ENCODE results near the gene NTMT1.
"Not testable (repeated sequence)": the region's sequence is repeated elsewhere in the genome, so short reads cannot be mapped to it uniquely, and the experiment has no call there.

The NTMT1 gene

DNA sequence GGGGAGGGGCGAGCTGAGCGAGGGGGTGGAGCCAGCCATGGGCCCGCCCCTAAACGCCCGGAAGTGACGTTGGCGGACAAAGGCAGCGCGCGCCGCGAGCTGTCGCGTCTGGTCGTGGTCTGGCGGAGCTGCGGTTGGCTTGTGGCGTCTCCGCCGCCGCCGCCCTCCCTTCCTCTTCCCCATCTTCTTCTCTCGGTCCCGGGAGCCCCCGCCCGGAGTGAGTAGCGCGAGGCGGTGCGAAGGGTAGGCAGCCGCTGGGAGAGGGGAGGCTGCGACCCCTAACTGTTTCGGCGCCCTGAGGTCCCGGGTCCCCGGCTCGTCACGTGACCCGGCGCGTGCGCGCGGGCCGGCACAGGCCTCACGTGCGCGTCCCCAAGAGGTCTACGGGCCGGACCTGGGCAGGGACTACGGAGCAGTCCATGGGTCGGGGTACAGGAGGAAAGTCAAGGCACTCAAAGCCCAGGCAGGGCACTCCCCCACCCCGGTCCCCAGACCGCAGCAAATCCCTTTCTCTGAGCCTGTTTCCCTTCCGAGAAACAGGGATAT is at the start of gene NTMT1:
Gene NTMT1 (plus strand): TSS at position 85 of the 546 bp plus-strand sequence. CDS start 6,541 bp downstream, outside the sequence.
- no peak for DNase-seq (ENCODE audit: low read depth)

DNA sequence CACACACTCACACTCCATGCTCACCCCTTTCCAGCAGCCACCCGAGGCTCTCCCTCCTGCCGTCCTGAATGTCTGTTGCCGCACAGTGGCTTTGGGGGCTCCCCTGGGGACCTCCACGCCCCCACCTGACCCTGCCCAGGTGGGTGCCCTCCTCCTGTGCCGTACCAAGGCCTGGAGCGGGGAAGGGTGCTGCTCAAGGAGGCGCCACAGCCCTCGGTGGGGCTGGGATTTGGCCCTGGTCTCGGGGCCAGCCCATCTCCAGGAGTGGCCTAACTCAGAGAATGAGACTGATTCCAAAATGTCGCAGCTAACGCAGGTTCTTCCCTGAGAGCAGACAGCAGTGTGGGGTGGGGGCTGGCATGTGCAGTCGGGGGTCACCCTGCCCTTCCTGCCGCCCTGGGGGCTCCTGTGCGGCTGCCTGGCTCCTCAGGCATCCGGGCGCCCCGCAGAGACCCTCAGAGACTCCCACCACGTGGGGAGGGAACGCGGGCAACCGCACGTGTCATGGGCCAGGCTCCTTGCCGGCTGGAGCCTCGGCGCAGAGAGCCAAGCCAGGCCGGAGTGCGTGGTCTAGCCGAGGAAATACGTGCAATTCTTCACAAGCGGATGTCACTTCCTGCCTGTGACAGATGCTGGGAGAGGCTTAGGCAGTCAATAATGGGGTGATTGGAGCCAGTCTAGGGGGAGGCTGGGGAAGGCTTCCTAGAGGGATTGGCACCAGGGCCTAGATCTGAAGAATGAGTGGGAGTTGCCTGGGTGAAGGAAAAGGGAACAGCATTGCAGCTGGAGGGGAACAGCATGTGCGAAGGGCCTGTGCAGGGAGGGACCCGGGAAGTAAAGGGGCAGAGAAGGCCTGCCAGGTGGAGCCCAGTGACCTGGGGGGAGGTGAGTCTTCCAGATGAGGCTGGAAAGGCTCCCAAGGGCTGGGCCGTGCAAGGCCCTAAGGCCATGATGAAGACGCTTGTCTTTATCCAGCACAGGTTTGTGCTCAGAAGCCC is 49.1 kb upstream of the NTMT1 start:
- DNase-seq (ENCODE audit: low read depth), result peak; percentile 47

More for the DNA sequence above, at the start of gene NTMT1:
- H3K4me3 ChIP-seq (ENCODE audit: low read depth, low read length), result peak within 1 kb of the TSS; percentile 86

DNA sequence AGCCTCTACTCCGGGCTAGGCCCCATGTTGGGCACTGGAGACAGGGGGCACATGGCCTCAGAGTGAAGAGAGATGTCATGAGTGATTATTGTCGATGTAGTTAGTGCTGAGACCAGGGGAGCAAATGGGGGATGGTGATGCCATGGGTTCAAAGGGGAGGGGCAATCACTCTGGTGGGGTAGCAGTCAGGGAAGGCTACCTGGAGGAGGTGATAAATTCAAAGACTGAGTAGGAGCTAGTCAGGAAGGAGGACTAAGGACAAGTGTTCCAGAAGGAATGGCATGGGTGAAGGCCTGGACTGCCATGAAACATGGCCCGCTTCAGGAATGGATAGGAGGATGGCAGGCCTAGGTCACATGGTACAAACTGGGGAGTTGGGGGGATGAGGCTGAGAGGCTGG is 46.7 kb upstream of the NTMT1 start:
- DNase-seq (ENCODE audit: low read depth), result no peak
- H3K4me3 ChIP-seq (ENCODE audit: low read depth, low read length), result no peak overlapping the region

More for the DNA sequence above, 49.1 kb upstream of the NTMT1 start:
- no peak overlapping the region for H3K4me3 ChIP-seq (ENCODE audit: low read depth, low read length)

DNA sequence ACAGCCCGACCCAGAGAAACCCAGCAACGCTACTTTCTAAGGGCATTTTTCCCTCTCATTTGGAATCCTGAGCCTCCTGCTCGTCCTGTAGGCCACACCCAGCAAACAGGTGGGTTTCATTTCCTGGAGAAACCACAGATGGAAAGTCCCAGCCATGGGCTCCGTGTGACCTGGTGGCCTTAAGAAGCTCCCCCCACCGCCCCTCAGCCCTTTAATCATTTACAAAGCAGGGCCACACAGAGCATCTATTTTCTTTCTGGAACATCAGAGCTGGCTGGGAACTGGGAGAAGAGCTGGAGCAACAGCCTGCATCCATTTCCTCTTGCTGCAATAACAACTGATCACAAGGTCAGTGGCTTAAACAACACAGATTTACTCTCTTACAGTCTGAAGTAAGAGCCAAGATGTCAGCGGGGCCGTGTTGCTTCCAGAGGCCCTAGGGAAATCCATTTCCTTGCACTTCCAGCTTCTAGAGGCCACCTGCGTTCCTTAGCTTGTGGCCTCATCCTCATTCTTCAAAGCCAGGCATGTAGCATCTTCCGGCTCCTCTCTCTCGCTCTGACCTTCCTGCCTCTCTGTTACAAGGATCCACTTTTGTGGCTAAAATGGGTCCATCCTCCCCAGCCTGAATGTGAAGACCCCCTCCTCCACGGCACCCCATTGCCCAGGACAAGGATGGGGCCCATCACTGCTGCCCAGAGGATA is 45.6 kb upstream of the NTMT1 start:
- no peak overlapping the region for H3K4me3 ChIP-seq (ENCODE audit: low read depth, low read length)
- DNase-seq (ENCODE audit: low read depth), result no peak

DNA sequence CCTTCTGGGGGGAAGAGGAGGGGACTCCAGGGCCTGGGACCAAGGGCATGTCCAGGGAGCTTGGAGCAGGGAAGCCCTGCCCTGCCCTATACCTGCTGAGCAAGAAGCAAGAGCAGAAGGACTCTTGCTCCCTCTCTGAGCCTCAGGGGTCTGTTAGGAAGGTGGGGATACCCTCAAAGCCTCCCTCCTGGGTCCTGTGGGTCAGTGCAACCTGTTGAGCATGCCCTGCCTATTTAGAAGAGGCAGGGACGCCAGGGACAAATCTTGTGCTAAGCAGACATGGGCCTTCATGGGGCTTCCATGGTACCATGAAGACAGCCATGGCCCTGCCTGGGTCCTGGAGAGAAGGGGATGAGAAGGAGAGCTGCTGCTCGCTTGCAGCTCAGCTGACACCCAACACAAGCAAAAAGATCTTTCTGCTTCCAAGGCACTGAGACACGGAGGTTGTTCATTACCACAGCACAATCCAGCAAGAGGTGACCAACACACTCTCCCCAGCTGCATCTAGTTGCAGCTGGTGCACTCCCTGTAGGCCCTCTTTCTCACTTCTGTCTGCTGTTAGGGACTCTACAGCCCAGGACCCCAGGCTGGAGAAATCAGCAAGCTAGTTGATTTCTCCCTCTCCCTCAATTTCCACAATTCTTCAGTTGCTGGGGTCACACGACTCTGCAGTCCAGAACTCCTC is 44.3 kb upstream of the NTMT1 start:
- H3K4me3 ChIP-seq (ENCODE audit: low read depth, low read length), result no peak overlapping the region
- no peak for DNase-seq (ENCODE audit: low read depth)

DNA sequence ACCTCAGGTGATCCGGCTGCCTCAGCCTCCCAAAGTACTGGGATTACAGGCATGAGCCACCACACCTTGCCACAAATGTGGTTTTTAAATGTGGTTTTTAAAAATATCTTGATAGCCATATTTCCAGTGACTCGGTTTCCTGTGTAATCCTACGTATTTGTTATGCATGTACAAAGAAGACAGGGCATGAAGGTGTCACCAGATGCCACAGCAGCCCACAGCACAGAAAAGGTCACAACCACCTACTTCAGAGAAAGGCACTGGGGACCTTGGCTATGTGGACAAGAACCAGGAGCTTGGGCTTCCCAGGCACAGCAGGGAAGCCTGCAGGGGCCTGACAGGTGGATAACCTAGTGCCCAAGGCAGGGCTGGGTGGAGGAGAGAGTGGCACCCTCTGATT is 43.1 kb upstream of the NTMT1 start:
- no peak overlapping the region for H3K4me3 ChIP-seq (ENCODE audit: low read depth, low read length)
- no peak for DNase-seq (ENCODE audit: low read depth)

DNA sequence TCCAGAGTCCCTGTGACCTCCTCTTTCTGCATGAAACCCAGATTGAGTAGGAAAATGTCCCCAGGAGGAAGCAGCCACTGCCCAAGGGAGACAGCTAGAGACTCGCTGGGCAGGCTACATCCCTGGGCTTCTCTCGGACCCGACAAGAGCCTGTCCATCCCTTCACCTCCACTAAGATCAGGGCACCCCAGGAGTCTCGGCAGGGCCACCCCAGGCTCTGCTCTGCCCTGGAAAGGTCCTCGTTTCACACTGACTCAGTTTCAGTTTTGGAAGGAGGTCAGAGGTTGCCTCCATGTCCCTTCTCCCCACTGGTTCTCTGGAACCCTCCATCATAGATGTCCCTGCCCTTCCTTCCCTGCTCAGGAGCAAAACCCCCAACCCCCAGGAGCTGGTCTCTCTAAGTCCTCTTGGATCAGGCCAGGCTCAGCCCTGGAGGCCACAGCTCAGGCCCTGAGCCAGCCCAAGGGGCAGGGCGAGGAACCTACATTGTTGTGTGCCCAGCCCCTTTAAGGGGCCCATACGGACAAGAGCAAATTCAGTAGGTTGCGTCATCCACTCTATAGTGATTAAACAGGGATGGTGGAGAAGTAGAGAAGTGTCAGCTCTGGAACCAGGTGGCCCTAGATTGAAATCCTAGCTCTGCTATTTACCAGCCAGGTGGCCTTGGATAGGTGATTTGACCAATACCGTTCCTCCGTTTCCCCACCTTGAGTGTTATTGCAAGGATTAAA is 42.5 kb upstream of the NTMT1 start:
- no peak for DNase-seq (ENCODE audit: low read depth)
- H3K4me3 ChIP-seq (ENCODE audit: low read depth, low read length), result no peak overlapping the region

GRCh38 chr9:129584136-129584535 is 41.8 kb upstream of the NTMT1 start:
- DNase-seq (ENCODE audit: low read depth), result peak; percentile 64
- no peak overlapping the region for H3K4me3 ChIP-seq (ENCODE audit: low read depth, low read length)

DNA sequence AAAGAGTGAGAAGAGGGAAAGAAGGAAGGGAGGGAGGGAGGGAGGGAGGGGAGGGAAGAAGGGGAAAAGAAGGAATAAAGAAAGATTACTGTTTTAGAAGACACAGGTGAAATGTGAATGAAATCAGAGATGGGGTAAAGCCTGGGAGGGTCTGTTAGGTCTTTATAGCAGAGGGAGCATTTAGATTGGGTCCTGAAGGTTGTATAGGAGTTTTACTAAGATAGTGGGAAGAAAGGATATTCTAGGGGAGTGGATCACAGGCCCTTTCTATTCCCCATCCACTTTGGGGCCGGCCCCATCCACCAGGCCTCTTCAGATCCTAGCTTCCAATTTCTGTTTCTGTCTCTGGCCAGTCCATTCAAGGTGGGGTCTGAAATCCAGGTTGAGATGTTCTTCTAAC is 40.6 kb upstream of the NTMT1 start:
- H3K4me3 ChIP-seq (ENCODE audit: low read depth, low read length), result no peak overlapping the region
- DNase-seq (ENCODE audit: low read depth), result no peak

DNA sequence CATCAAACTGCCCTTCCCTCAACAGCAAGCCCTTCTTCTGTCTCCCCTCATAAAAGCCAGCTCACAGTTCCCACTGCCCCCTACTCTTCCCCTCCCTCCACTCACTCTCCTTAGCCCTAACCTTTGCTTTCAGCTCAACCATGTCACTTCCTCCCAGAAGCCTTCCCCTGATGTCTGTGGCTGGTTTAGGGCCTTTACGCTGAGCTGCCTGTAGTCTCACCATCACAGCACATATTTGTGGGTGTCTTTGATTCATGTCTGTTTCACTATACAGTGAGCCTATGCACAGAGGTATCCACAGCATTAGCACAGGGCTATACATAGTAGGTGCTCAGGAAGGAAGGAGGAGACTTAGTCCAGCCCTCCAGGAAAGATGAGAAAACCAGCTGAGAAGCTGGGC is 39.7 kb upstream of the NTMT1 start:
- DNase-seq (ENCODE audit: low read depth), result no peak
- H3K4me3 ChIP-seq (ENCODE audit: low read depth, low read length), result no peak overlapping the region

GRCh38 chr9:129586685-129587084 is 39.3 kb upstream of the NTMT1 start:
- DNase-seq (ENCODE audit: low read depth), result peak; percentile 31
- H3K4me3 ChIP-seq (ENCODE audit: low read depth, low read length), result no peak overlapping the region

DNA sequence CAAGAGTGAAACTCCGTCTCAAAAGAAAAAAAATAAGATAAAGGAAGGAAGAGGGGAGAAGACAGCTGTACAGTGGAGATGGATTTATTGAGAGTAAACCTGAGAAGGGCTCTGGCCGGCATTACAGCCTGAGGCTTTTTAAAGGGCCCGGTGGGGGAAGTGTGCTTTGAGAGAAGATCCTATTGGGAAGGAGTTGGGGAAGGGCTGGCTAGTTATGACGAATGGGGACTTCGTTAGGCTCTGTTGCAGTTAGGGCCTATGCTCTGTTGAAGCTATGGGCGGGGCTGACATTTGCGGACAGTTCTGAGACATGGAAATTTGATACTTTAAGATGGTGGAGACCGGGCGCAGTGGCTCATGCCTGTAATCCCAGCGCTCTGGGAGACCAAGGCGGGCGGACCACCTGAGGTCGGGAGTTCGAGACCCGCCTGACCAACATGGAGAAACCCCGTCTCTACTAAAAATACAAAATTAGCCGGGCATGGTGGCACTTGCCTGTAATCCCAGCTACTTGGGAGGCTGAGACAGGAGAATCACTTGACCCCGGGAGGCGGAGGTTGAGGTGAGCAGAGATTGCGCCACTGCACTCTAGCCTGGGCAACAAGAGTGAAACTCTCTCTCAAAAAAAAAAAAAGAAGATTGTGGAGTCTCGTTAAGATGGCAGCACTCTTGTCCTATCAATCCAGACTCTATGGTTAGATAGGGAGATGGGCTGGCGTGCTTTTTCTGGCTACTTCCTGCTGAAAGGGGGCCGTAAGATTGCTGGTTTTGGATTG is 38.3 kb upstream of the NTMT1 start:
- H3K4me3 ChIP-seq (ENCODE audit: low read depth, low read length), result no peak overlapping the region
- peak; percentile 30 for DNase-seq (ENCODE audit: low read depth)

GRCh38 chr9:129590466-129590865 is 35.5 kb upstream of the NTMT1 start:
- no peak overlapping the region for H3K4me3 ChIP-seq (ENCODE audit: low read depth, low read length)
- no peak for DNase-seq (ENCODE audit: low read depth)

DNA sequence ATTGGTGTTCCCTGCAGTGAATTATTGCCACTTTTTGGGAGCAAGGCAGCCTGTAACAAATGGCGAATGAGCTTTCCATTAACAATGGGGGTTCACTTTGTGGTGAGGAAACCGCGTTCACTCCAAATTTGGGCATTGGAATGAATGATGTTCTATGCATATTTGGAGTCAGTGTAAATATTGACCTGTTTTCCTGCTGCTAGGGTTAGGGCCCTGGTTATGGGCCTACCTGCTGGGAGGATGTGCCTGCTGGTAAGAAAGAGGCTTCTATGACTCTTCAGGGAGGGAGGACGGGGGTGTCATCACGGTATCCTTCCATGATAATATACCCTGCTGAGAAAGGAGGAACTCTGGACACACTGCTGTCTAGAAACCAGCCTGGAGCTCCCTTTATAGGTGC is 34.0 kb upstream of the NTMT1 start:
- H3K4me3 ChIP-seq (ENCODE audit: low read depth, low read length), result no peak overlapping the region
- no peak for DNase-seq (ENCODE audit: low read depth)

- not testable (repeated sequence) for DNase-seq (ENCODE audit: low read depth); H3K4me3 ChIP-seq (ENCODE audit: low read depth, low read length)
Measured at GRCh38 chr9:129592790-129593189, 33.2 kb upstream of the NTMT1 start.

DNA sequence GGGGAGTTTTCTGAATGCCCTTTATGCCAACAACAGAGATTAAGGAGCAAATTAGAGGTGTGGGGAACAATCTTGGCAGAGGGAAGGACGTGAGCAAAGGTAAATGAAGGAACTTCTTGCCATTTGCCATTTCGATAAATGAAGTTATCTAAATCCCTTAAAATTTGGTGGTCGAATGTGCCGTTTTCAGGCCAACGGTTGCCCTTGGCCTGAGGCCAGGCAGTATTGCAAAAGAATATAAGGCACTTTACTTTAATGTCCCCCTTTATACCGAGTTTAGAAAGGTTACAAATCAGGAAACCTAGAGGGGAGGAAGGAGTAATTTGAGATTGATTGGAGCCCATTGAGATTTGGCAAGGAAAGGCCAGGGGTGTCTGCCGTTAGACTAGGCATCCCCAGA is 31.3 kb upstream of the NTMT1 start:
- no peak for DNase-seq (ENCODE audit: low read depth)

DNA sequence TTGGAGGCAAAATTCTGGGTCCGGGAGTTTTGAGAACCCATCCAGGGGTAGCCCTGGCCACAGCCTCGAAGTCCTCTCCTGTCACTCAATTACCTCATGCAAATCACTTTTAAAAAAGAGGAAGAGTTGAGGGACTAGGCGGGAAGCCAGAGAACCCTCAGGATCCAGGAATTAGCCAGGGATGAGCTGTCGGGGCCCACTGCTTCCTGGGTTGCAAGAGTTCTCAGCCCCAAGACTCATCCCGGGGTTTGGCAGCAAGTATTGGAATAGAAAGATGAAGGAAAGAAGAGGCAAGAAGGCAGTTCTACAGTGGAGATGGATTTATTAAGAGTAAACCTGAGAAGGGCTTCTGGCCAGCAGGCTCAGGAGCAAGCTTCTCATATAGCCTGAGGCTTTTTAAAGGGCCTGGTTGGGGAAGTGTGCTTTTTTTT is 30.6 kb upstream of the NTMT1 start:
- DNase-seq (ENCODE audit: low read depth), result peak; percentile 33
- no peak overlapping the region for H3K4me3 ChIP-seq (ENCODE audit: low read depth, low read length)

More for the DNA sequence above, 31.3 kb upstream of the NTMT1 start:
- H3K4me3 ChIP-seq (ENCODE audit: low read depth, low read length), result no peak overlapping the region

- DNase-seq (ENCODE audit: low read depth), result no peak
- H3K4me3 ChIP-seq (ENCODE audit: low read depth, low read length), result no peak overlapping the region
Measured at GRCh38 chr9:129595903-129596540, 29.9 kb upstream of the NTMT1 start.

All from skeletal muscle cell (primary cell).